CD4-positive, alpha-beta T cell treated with Interleukin-6 for 4 hours (primary cell): Measurements from ENCODE around the gene MRM1.
A peak's percentile ranks its signal among the peaks of the same experiment; 100 is the strongest.

Source experiments
- DNase-seq: peaks from one replicate; pipeline ENCODE4 v3.0.0-alpha.2; 2020; ENCODE audit warnings: mixed read lengths

The MRM1 gene

DNA sequence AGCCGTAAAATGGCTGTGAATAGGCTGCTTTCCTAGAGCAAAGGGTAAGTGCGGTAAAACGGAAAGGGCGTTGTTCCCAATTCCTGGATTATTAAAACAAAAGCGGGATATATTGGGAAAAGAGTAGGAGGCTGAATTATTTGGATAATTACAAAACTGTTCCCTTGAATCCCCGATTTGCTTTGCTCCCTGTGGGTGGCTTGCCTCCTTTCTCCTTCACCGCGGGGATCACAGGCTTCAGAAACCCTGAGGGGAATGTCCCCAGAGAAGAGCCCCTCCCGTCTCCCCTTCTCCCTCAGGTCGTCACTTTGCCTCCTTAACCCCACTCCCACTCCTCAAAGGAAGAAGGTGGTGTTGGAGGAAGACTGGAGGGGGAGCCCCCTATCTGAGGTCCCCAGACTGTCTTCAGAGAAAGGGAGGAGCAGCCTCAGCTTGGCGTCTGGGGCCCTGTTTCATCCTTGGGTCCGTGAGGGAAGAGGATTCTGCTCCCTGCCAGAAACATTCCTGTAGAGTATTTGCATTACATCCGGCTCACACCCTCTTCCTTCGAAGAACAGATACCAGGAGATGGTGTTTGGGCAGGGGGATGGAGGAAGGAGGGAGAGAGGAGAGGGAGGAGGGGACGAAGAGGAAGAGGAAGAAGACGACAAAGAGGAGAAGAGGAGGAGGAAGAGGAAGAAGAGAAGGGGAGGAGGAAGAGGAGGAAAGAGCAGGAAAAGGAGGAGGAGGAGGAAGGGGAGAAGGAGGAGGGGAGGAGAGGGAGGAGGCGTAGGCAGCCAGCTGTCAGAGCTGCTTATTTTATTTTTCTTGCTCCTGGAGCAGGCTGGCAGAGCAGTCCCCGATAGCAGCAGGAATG is 31.8 kb downstream of the MRM1 start:
- no peak for DNase-seq

- no peak for DNase-seq
Observed at GRCh38 chr17:36640346-36640745, 39.0 kb downstream of the MRM1 start.

DNA sequence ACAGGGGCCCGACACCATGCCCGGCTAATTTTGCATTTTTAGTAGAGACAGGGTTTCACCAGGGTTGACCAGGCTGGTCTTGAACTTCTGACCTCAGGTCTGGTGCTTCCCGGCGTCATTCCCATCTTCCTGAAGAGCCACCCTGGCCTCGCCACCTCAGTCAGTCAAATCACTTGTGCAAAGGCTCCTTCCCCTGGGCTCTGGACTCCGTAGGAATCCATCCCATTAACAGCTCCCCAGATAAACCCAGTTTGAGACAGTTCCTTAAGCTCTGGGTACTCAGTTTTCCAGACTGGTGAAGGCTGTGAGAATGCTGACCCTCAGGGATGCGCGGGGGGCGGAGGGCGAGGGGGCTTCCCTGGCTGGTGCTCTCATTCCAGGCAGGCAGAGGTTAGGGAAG is 39.5 kb downstream of the MRM1 start:
- no peak for DNase-seq

GRCh38 chr17:36641331-36641876 is 40.0 kb downstream of the MRM1 start:
- DNase-seq, result no peak

DNA sequence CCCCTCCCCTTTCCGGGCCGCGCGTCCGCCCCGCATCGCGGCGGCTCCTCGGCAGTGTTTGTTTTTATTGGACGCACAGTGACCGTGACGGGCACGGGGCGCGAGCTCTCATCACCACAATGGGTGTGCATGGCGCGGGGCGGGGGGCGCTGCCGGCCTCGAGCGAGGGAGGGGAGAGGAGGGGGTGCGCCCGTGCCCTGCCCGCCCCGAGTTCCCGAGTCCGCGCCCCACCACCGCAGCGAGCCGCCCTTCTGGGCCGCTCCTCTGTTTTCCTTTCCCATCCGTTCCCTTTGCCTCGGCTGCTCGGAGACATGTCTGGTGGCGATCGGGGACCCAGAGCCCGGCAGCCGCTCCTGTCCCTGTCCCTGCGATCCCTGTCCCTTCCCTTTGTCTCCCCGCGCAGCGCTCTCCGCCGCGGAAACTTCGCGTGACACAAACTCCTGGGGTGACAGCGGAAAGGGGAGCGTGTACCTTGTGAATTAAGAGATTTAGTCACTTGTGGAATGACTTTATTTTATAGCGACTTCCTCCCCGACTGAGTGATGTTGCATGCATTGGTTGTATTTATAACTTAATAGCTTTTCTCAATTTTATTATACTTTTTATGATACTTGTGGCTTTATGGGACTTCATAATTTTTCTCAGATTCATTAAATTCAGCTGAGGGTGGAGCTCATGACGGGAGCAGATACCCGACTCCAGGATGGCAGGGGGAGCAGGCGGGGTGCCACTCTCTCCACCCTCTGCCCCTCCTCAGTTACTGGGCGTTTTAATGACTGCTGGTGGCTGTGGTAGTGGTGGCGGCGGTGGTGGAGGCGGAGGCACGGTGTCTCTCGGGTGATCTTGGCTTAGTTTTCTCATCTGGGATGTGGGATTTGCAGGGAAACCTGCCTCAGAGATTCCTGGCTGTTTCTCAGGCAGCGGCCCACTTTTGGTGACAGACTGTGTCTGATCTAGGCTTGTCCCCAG is 40.8 kb downstream of the MRM1 start:
- DNase-seq, result no peak

DNA sequence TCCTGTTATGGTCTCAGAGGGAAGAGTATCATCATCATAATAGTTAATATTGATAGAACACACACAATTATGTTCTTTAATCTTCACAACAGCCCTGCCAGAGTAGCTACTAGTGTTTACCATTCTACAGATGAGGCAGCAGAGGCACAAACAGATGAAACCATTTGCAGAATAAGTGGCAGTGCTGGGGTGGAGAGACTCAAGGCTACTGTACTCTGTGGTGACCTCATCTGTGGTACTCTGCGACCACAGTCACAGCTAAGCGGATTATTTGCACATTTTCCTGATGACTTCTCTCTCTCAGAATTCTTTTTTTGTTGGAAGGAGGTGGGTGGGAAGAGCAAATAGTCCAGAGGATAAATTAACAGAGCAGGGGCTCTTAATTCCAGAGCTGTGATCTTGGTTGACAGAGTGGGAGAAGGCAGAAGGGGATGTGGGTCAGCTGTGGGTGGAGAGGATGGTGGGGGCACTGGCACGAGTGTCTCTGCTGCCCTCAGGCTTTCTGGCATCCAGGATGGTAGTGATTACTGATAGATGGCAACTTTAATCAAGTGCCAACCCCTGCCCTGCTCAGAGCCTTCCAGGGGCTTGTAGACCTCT is 41.8 kb downstream of the MRM1 start:
- DNase-seq, result no peak

GRCh38 chr17:36645422-36645821 is 44.0 kb downstream of the MRM1 start:
- no peak for DNase-seq

GRCh38 chr17:36647636-36648035 is 46.3 kb downstream of the MRM1 start:
- DNase-seq, result no peak

- no peak for DNase-seq
Observed at GRCh38 chr17:36650096-36650775, 48.9 kb downstream of the MRM1 start.

DNA sequence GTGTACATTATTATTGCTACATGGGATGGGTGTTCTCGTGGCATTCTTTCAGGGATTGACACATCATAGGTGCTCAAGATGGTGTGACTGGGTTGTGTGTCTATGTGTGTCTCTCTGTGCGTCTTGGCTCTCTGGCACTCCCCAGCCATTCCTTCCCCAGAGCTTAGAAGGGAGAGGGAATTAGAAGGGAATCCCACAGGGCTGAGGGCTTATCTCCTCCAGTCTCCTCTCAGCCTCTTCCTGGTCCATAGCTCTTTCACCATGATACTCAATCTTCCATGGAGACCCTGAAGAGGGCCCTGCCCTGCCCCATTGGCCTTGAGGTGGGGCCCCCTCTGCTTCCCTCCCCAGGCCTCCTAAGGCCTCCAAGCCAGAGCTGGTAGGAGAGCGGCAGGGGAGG is 52.0 kb downstream of the MRM1 start:
- no peak for DNase-seq

DNA sequence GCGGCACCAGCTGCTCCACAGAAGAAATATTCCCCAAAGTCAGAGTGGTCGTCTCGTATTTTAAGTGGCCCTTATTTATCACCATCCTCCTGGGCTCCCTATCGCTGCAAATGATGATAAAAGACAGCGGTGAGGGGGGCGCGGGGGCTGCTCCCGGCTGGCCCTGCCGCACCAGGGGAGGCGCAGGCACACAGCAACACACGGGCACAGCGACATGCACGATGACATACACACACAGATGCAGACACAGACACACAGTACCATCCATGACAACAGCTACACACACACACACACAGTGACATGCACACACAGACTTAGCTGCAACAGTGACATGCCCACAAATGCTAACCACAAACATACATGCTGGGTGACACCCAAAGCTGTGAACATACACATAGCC is 52.5 kb downstream of the MRM1 start:
- no peak for DNase-seq

DNA sequence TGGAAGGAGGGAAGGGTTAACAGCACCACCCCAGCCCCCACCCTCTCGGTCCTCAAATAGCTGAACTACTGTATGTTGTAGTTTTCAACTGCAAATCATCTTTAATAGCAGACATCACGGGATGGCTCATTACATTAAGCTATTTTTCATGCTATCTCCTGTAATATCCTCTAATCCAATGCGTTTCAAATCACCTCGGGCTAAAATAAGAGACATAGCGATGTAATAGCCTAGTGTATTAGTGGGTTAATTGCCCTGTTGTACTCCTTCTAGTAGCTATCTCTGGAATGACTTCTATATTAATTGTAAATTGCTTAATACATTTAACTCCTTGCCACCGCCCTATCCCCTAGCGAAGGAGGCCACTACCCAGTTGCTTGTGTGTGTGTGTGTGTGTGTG is 54.3 kb downstream of the MRM1 start:
- DNase-seq, result no peak

DNA sequence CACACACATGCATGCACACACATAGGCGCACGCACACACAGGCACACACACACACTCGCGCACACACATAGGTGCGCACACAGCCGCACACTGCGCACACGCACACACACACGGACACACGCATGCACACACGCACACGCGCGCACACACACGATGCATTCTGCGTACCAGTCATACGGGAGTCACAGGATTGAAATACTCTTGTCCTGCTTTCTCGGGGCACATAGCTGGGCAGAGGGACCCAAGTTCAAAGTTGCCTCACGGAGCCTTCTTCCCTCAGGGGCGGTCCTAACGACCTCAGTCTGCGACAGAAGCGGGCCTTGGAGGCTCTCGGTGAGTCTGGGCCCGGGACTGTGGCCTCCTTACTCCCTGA is 56.0 kb downstream of the MRM1 start:
- DNase-seq, result no peak

DNA sequence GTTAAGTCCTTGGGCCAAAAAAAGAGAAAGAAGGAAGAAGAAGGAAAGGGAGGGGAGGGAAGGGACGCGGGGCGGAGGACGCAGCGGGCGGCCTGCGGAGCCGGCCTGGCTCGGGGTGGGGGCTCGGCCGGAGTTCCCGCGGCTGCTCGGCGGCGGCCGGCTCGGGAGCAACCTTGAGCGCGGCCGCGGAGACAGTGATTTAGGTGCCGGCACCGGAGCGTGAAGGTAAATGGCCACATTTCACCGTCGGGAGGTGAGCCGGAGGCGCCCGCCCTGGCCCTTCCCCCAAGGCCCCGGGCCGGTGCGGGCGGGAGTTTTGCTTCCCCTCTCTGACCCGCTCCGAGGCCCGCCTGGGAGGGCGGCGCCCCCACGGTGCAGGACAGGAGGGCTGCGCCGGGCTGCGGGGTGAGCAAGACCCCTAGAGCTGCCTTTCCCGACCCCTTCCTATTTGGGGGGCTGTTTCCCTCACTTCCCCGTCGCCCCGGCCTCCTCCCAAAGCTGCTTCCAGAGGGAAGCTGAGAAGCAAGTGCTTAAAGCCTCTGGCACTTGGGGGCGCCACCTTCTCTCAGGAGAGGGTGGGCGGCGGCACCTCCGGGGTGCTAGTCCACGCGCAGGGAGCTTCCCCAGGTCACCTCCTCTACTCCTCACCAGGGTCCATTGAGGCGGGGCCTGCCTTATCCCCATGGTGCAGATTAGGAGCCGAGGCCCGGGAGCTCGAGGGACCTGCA is 56.5 kb downstream of the MRM1 start:
- peak; percentile 17 for DNase-seq
